SK-N-SH treated with all-trans-retinoic acid at 6 μM for 48 hours (cell line): Measurements from ENCODE around the gene ADPGK.

Experiments used
- ATAC-seq: fragments of 200-7000 bp; cut with Tn5 transposase; 3 replicates; pipeline ENCODE4 v1.9.1; 2020; ENCODE audit warnings: mild to moderate bottlenecking, moderate library complexity
- ARNTL ChIP-seq: fragments of 450-650 bp; formaldehyde crosslinking; IDR thresholded peaks from 2 replicates; pipeline ENCODE4 v1.5.0; 2020; ENCODE audit warnings: low read depth, mild to moderate bottlenecking, moderate library complexity, borderline replicate concordance
- BACH2 ChIP-seq: fragments of 250-450 bp; sonication (Bioruptor Pico); IDR thresholded peaks from 2 replicates; pipeline ENCODE4 v1.9.0; 2021; ENCODE audit warnings: mild to moderate bottlenecking, borderline replicate concordance
- CREB5 ChIP-seq: fragments of 250-450 bp; sonication (Bioruptor Pico); IDR thresholded peaks from 2 replicates; pipeline ENCODE4 v1.5.1; 2020; ENCODE audit warnings: low read depth, mild to moderate bottlenecking, moderate library complexity
- CSDC2 ChIP-seq: fragments of 250-450 bp; sonication (Bioruptor Pico); IDR thresholded peaks from 2 replicates; pipeline ENCODE4 v1.5.0; 2020; ENCODE audit warnings: mild to moderate bottlenecking, moderate library complexity
- CSRNP3 ChIP-seq: fragments of 250-450 bp; sonication (Bioruptor Pico); IDR thresholded peaks from 2 replicates; pipeline ENCODE4 v1.5.1; 2021; ENCODE audit warnings: mild to moderate bottlenecking, moderate library complexity
- ESRRG ChIP-seq: fragments of 250-450 bp; sonication (Bioruptor Pico); IDR thresholded peaks from 2 replicates; pipeline ENCODE4 v1.6.1; 2021; ENCODE audit warnings: mild to moderate bottlenecking
- GLIS3 ChIP-seq: fragments of 250-450 bp; sonication (Bioruptor Pico); IDR thresholded peaks from 2 replicates; pipeline ENCODE4 v1.5.0; 2020; ENCODE audit warnings: mild to moderate bottlenecking, moderate library complexity
- ISL1 ChIP-seq: fragments of 250-450 bp; sonication (Bioruptor Pico); IDR thresholded peaks from 2 replicates; pipeline ENCODE4 v2.1.2; 2022; ENCODE audit warnings: mild to moderate bottlenecking, moderate library complexity
- OSR1 ChIP-seq: fragments of 250-450 bp; sonication (Bioruptor Pico); IDR thresholded peaks from 2 replicates; pipeline ENCODE4 v1.8.0; 2022; ENCODE audit warnings: moderate library complexity, mild to moderate bottlenecking, inconsistent platforms
- POU6F1 ChIP-seq: fragments of 250-450 bp; sonication (Bioruptor Pico); IDR thresholded peaks from 2 replicates; pipeline ENCODE4 v1.8.0; 2021; ENCODE audit warnings: low read depth, mild to moderate bottlenecking, moderate library complexity, borderline replicate concordance
- PPARA ChIP-seq: fragments of 250-450 bp; sonication (Bioruptor Pico); IDR thresholded peaks from 2 replicates; pipeline ENCODE4 v1.5.0; 2020; ENCODE audit warnings: mild to moderate bottlenecking, borderline replicate concordance
- RARB ChIP-seq: fragments of 250-450 bp; sonication (Bioruptor Pico); IDR thresholded peaks from 2 replicates; pipeline ENCODE4 v1.8.0; 2021; ENCODE audit warnings: mild to moderate bottlenecking, moderate library complexity
- SNAI2 ChIP-seq: fragments of 250-450 bp; sonication (Bioruptor Pico); IDR thresholded peaks from 2 replicates; pipeline ENCODE4 v1.5.0; 2020; ENCODE audit warnings: mild to moderate bottlenecking, moderate library complexity
- TCF4 ChIP-seq: fragments of 250-450 bp; sonication (Bioruptor Pico); IDR thresholded peaks from 2 replicates; pipeline ENCODE4 v1.8.0; 2021; ENCODE audit warnings: mild to moderate bottlenecking, moderate library complexity, borderline replicate concordance
- TOX ChIP-seq: fragments of 250-450 bp; sonication (Bioruptor Pico); IDR thresholded peaks from 2 replicates; pipeline ENCODE4 v1.8.0; 2021; ENCODE audit warnings: mild to moderate bottlenecking, moderate library complexity, borderline replicate concordance
- ZC3H10 ChIP-seq: fragments of 250-450 bp; sonication (Bioruptor Pico); IDR thresholded peaks from 2 replicates; pipeline ENCODE4 v1.5.1; 2021; ENCODE audit warnings: mild to moderate bottlenecking, moderate library complexity
- ZFP3 ChIP-seq: fragments of 250-450 bp; sonication (Bioruptor Pico); IDR thresholded peaks from 2 replicates; pipeline ENCODE4 v1.5.0; 2020; ENCODE audit warnings: mild to moderate bottlenecking, moderate library complexity
- ZNF70 ChIP-seq: fragments of 450-650 bp; formaldehyde crosslinking; IDR thresholded peaks from 2 replicates; pipeline ENCODE4 v1.5.0; 2020; ENCODE audit warnings: mild to moderate bottlenecking, moderate library complexity
- ZNF8 ChIP-seq: fragments of 450-650 bp; formaldehyde crosslinking; IDR thresholded peaks from 2 replicates; pipeline ENCODE4 v1.5.0; 2020; ENCODE audit warnings: mild to moderate bottlenecking, moderate library complexity
- TF ChIP-seq, protein P1 (sequence below): fragments of 250-450 bp; sonication (Bioruptor Pico); IDR thresholded peaks from 2 replicates; pipeline ENCODE4 v1.5.0; 2020; ENCODE audit warnings: mild to moderate bottlenecking, moderate library complexity
- TF ChIP-seq, protein P2 (sequence below): fragments of 250-450 bp; sonication (Bioruptor Pico); IDR thresholded peaks from 2 replicates; pipeline ENCODE4 v1.8.0; 2020; ENCODE audit warnings: mild to moderate bottlenecking, moderate library complexity, borderline replicate concordance

Gene ADPGK

GRCh38 chr15:72796210-72796514 lies 12.6 kb upstream of the ADPGK start:
- no peak for TF ChIP-seq CREB5 (CRISPR knock-in tag)
- no peak for TF ChIP-seq ISL1 (CRISPR knock-in tag)
- TF ChIP-seq, protein P1, sequence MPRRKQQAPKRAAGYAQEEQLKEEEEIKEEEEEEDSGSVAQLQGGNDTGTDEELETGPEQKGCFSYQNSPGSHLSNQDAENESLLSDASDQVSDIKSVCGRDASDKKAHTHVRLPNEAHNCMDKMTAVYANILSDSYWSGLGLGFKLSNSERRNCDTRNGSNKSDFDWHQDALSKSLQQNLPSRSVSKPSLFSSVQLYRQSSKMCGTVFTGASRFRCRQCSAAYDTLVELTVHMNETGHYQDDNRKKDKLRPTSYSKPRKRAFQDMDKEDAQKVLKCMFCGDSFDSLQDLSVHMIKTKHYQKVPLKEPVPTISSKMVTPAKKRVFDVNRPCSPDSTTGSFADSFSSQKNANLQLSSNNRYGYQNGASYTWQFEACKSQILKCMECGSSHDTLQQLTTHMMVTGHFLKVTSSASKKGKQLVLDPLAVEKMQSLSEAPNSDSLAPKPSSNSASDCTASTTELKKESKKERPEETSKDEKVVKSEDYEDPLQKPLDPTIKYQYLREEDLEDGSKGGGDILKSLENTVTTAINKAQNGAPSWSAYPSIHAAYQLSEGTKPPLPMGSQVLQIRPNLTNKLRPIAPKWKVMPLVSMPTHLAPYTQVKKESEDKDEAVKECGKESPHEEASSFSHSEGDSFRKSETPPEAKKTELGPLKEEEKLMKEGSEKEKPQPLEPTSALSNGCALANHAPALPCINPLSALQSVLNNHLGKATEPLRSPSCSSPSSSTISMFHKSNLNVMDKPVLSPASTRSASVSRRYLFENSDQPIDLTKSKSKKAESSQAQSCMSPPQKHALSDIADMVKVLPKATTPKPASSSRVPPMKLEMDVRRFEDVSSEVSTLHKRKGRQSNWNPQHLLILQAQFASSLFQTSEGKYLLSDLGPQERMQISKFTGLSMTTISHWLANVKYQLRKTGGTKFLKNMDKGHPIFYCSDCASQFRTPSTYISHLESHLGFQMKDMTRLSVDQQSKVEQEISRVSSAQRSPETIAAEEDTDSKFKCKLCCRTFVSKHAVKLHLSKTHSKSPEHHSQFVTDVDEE (CRISPR knock-in tag), result no peak
- TF ChIP-seq ARNTL (CRISPR knock-in tag), result no peak
- TF ChIP-seq PPARA, result no peak
- TF ChIP-seq OSR1 (CRISPR knock-in tag), result no peak
- no peak for TF ChIP-seq ZC3H10 (CRISPR knock-in tag)
- TF ChIP-seq POU6F1, result no peak
- TF ChIP-seq TOX (CRISPR knock-in tag), result no peak
- TF ChIP-seq ZFP3 (CRISPR knock-in tag), result no peak
- TF ChIP-seq BACH2 (CRISPR knock-in tag), result no peak
- TF ChIP-seq GLIS3 (CRISPR knock-in tag), result no peak
- TF ChIP-seq RARB (CRISPR knock-in tag), result no peak
- TF ChIP-seq, protein P2, sequence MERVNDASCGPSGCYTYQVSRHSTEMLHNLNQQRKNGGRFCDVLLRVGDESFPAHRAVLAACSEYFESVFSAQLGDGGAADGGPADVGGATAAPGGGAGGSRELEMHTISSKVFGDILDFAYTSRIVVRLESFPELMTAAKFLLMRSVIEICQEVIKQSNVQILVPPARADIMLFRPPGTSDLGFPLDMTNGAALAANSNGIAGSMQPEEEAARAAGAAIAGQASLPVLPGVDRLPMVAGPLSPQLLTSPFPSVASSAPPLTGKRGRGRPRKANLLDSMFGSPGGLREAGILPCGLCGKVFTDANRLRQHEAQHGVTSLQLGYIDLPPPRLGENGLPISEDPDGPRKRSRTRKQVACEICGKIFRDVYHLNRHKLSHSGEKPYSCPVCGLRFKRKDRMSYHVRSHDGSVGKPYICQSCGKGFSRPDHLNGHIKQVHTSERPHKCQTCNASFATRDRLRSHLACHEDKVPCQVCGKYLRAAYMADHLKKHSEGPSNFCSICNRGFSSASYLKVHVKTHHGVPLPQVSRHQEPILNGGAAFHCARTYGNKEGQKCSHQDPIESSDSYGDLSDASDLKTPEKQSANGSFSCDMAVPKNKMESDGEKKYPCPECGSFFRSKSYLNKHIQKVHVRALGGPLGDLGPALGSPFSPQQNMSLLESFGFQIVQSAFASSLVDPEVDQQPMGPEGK (CRISPR knock-in tag), result no peak
- no peak for TF ChIP-seq SNAI2 (CRISPR knock-in tag)
- no peak for TF ChIP-seq CSRNP3
- TF ChIP-seq TCF4 (CRISPR knock-in tag), result no peak
- no peak for TF ChIP-seq CSDC2 (CRISPR knock-in tag)
- ATAC-seq, result no peak

DNA sequence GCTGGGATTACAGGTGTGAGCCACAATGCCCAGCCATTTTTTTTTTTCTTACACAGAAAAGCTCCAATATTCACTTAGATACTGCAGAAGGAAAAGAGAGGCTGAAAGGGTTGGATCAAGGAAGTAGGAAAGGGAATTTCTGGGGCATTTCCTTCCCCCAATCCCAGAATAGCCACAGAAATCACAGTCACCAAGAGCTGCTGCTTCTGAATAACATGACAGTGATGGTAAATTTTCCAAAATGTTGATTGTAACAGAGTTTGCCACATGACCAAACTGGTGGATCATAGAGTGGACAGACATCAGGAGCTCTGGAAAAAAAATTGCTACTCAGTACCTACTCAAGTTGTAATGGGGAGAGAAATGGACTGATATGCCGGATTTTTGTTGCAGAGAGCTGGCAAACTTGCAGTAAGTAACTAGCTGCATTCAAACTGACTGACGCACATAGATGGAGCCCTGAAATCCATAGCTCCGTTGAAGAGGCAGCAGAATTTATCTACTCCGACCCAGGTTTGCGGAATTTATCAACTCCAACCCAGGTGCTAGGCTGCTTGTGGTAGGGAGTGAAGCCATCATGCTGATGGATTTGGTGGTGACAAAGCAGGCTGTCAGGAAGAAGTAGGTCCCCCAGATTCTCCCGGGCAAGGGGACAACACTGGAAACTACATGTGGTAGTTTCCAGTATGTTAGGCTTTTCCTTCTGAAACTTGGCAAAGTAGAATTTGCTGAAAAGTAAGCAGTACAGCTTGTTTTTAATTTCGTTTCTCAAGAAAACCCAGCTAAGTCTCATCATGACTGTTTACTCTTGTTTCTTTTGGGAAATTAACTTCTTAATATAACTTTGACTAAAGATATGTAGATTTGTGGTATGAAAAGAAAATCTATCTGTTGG lies 10.5 kb upstream of the ADPGK start:
- ATAC-seq, result no peak
- TF ChIP-seq CSDC2 (CRISPR knock-in tag) (no peak), ARNTL (CRISPR knock-in tag) (no peak), PPARA (no peak), CREB5 (CRISPR knock-in tag) (no peak), TOX (CRISPR knock-in tag) (no peak), ZFP3 (CRISPR knock-in tag) (no peak), ZNF8 (CRISPR knock-in tag) (no peak), ESRRG (CRISPR knock-in tag) (no peak), CSRNP3 (no peak), ZNF70 (no peak), GLIS3 (CRISPR knock-in tag) (no peak)
